Activated T-cell treated with anti-CD3 and anti-CD28 coated beads, Interleukin-2, amount 50 U/mL, for 1 hour (primary cell): ENCODE data around the gene NELL1.

Experiments used
- DNase-seq: peaks from one replicate; pipeline ENCODE4 v3.0.0-alpha.2; 2020

Gene NELL1

DNA sequence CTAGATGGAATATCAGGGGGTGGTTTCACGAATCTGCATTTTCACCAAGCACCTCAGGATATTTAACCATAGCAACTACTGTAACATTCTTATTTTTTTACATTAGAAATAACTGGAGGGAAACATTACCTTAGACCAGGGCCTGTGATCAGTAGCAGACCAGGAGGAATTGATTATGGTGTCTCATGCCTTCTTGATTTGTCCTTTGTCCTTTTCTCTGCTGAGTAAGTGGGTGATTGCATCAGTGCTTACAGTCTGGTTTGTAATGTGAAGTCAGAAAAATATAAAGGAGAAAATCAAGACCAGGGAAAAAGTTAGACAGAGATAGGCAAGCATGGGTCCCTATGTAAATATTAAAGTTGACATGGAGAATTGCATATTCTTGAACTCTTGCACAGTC lies 703.3 kb downstream of the NELL1 start:
- DNase-seq = no peak

DNA sequence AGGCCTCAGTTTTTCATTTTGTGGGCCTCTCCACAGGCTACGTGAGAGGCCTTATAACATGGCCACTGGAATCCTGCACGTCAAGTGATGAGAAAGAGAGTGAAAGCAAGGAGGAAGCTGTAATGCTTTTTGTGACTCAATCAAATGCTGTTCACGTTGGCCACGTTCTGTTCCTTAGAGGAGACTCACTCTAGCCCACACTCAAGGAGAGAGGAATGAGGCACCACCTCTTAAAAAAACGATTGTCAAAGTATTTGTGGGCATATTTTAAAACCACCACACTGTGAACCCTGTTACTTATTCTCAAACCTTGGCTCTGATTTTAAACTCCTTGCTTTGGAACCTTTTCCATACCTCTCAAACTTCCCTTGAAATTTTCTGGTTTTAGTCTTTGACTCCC lies 705.0 kb downstream of the NELL1 start:
- no peak for DNase-seq

DNA sequence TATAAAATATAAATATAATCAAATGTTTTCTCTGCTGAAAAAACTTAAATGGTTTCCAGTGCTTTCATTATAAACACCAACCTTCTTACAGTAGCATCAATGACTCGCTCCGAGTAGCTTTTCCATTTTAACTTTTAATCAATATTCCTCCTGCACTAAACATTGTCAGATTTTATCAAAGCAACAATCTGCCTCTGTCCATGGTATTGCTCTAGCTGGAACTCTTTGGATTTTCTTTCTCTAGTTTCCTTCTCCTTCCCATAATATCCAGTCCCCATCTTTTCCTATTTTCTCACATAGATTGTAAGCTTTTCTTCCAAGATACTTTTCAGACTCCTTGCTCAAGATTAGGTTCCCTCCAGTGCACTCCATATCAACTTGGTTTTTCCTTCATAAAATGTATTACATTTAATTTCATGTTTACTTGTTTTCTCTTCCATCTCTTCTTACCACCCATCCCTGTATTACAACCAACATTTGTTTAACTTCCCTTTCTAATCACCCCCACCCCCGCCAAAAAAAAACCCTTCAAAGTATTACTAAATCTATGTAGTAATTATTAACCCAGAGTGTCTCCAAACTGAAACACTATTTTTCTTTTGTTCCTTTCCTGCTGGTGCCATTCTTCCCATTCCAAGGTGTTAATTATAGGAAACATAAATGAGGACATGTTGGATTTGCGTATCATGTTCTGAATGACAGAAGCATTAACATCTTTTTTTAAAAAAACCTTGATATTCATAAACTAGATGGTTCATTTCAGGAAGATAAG lies 716.5 kb downstream of the NELL1 start:
- no peak for DNase-seq

DNA sequence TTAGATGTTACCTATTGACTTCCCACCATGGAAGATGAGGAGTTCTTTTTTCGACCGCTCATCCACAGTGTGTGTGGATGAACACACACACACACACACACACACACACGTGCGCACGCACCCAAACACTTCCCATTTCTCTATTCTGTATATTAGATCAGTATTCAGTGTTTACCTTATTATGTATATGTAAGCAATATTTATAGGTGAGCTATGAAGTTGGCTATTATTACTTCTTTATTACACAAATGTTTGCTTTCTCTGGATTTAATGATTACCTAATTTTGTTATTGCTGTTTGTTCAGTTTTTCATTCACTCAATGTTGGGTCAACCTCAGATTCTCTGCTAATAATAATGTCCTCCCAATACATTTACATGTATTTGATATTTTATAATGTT lies 721.0 kb downstream of the NELL1 start:
- no peak for DNase-seq

DNA sequence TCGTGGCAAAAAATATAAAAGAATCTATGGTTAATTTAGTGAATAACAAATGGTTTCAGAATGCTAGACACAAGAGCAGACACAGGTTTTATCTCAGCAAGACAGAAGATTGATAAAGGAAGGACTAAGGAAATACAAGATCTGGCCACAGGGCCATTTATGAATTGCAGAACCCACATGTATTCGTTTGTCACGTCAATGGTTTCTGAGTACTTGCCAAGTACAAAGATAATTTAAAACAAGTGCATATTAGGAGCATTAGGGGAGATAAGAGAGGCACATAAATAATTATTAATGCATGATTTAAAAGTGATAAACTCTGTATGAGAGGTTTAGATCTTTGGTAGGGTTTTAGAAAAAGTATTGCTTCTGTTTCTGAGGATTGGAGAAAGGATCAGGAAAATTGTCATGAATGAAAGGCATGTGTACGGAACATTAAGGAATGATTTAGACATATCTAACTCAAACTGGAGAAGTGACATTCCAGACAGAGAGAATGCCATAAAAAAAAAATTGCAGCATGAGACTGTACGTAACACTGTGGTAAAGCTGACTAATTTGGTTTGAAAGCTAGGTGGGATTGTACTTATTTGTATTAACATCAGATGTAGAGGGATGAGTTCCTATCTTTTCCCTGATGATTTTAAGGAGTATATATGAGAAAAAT lies 727.1 kb downstream of the NELL1 start:
- no peak for DNase-seq

GRCh38 chr11:21398195-21398594 lies 728.8 kb downstream of the NELL1 start:
- DNase-seq = no peak

- no peak for DNase-seq
Observed at GRCh38 chr11:21401496-21401895, 732.1 kb downstream of the NELL1 start.

GRCh38 chr11:21402274-21402673 lies 732.9 kb downstream of the NELL1 start:
- no peak for DNase-seq

GRCh38 chr11:21403069-21403468 lies 733.7 kb downstream of the NELL1 start:
- no peak for DNase-seq

DNA sequence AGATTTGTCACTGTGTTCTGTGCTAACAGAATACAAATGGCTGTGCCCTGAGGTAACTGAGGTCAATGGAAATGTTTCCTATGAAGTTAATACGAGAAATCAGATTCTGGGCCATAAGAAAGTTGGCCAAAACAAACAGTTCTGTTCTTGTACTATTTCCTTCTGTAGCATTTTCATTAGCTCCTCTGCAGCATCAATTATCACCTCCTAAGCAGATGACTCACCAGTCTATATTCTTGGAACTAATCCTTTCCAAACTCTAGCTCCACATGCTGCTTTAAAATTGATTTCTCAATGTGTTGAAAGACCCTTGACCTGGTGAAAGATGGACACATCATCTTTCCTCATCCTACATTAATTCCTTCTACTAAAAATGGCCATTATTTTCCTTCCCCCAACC lies 736.0 kb downstream of the NELL1 start:
- no peak for DNase-seq

GRCh38 chr11:21410513-21410912 lies 741.1 kb downstream of the NELL1 start:
- DNase-seq = no peak

- DNase-seq = no peak
Observed at GRCh38 chr11:21411104-21411503, 741.7 kb downstream of the NELL1 start.

- no peak for DNase-seq
Observed at GRCh38 chr11:21411597-21411996, 742.2 kb downstream of the NELL1 start.

- no peak for DNase-seq
Observed at GRCh38 chr11:21412652-21413383, 743.4 kb downstream of the NELL1 start.

- DNase-seq = no peak
Observed at GRCh38 chr11:21414953-21415352, 745.6 kb downstream of the NELL1 start.

- DNase-seq = no peak
Observed at GRCh38 chr11:21415606-21416005, 746.2 kb downstream of the NELL1 start.

DNA sequence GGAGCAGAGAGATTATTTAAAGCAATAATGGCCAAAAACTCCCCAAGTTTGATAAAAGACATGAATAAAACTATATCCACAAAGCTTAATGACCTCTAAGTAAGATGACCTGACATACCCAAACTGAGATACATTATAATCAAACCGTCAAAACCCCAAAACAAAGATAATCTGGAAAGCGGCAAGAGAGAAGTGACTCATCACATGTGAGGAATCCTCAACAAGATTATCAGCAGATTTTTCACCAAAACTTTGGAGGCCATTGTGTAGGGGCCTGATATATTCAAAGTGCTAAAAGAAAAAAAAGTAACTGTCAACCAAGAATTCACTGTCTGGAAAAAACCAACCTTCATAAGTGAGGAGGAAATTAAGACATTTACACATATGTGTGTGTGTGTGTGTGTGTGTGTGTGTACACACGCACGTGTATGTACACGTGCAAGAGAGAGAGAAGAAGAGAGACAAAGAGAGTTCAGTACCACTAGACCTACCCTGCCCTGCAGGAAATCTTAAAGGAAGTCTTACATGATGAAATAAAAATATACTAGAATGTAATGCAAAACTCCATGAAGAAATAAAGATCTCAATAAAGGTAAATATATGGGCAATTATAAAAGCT lies 752.4 kb downstream of the NELL1 start:
- DNase-seq = no peak

DNA sequence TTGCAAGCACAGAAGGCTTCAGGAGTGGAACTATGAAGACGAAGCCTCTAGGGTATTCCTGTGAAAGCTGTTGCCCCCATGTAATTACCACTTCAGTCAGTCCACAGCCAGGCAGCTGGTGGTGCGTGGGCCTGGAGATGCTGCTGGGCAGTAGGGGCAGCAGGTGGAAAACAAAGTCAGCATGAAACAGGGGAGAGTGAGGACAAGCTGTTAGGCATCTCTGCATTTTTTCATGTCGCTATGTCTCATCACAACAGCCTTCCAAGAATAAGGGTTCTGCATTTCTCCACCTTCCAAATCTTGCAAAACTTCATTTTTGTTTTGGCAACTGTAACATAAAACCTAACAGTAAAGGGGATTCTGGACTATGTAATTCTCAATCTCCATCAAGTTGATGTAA lies 757.5 kb downstream of the NELL1 start:
- DNase-seq = no peak

DNA sequence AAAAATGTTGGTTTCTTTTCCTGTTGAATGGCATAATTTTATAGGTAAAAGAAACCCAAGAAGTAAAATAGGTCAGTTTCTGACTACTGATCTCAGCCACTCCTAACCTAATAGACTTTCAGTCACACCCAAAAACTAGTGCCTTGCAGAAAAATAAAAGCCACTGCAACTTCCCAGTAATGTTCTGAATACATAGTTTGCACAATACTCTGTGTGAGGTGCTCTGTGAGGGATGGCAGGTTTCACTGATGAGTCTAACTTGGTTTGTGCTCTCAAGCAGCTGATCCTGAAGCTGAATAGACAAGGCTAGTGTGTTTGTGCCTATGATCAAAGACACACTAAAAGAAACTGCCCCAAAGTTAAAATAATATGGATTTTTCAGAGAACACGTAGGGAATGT lies 758.3 kb downstream of the NELL1 start:
- no peak for DNase-seq

DNA sequence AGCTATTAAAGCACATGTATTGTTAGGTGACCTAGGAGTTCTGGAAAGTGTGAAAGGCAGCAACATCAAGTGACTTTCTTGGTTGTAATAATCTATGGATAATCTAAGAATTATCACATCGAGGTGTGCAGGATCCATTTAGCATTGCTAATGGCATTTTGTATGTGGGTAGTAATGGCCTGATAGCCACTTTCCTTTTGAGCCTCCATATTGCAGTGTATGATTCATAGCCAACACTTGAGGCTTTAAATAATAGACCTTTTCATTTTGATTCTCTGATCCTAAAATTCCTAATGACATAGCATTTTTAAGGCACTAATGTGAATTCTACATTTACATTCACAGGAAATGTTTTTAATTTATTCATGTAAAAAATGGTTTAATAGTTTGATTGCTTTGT lies 759.4 kb downstream of the NELL1 start:
- no peak for DNase-seq

- no peak for DNase-seq
Observed at GRCh38 chr11:21429401-21429800, 760.0 kb downstream of the NELL1 start.

GRCh38 chr11:21430537-21430936 lies 761.2 kb downstream of the NELL1 start:
- DNase-seq = no peak

DNA sequence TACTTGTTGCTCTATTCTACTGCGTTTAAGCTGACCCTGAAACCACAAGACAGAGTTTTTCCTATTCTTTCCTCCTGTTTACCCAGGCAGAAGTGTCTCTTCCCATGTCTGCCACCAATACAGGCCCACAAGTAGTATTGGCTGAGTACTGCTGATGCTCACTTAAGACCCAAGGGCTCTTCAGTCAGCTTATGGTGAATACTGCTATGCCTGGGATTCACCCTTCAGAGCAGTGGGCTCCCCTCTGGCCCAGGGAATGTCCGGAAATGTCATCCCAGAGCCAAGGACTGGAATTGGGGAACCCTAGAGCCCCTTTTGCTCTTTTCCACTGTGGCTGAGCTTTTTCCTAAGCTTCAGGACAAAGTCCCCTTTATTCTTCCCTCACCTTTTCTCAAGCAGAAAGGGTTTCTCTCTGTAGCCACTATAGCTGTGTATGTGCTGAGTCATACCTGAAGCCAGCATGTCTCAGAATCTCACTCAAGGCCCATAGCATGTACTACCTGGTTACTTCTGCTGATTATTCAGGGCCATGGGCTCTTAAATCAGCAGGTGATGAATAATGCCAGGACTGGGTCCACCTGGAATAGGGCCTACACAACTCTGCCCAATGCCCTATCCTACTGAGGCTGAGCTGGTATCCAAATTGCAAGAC lies 777.7 kb downstream of the NELL1 start:
- DNase-seq = no peak
